GM12864 (cell line): ENCODE measurements around the gene ESAM.
"Not testable (repeated sequence)": the region's sequence is repeated elsewhere in the genome, so short reads cannot be mapped to it uniquely, and the experiment has no call there.

Source experiments
- DNase-seq: peaks from one replicate; pipeline ENCODE4 v3.0.0-alpha.2; 2011; ENCODE audit warnings: low read depth
- H3K4me3 ChIP-seq: 2 replicates; pipeline ENCODE4 v1.5.1; 2011; ENCODE audit warnings: mild to moderate bottlenecking, low read depth, low read length, control low read depth
- CTCF ChIP-seq: IDR thresholded peaks from 2 replicates; pipeline ENCODE4 v1.5.1; 2011; ENCODE audit warnings: low read depth, mild to moderate bottlenecking, moderate library complexity, low read length, control low read depth, inconsistent platforms; ENCODE audit errors: missing control alignments

The ESAM gene

GRCh38 chr11:124776865-124777645 is 15.0 kb upstream of the ESAM start:
- TF ChIP-seq CTCF: no peak
- DNase-seq: no peak

GRCh38 chr11:124770959-124771358 is 8.9 kb upstream of the ESAM start:
- not testable (repeated sequence) for H3K4me3 ChIP-seq, DNase-seq

More at GRCh38 chr11:124776865-124777645, 15.0 kb upstream of the ESAM start:
- no peak overlapping the region for H3K4me3 ChIP-seq

GRCh38 chr11:124769806-124770774 is 8.0 kb upstream of the ESAM start:
- H3K4me3 ChIP-seq: no peak overlapping the region
- TF ChIP-seq CTCF: no peak
- no peak for DNase-seq

- no peak for TF ChIP-seq CTCF
- no peak for DNase-seq
- no peak overlapping the region for H3K4me3 ChIP-seq
Observed at GRCh38 chr11:124768914-124769313, 6.8 kb upstream of the ESAM start.

GRCh38 chr11:124766156-124766555 is 4.1 kb upstream of the ESAM start:
- no peak for TF ChIP-seq CTCF
- H3K4me3 ChIP-seq: no peak overlapping the region
- DNase-seq: no peak

GRCh38 chr11:124763156-124763947 is 1.3 kb upstream of the ESAM start:
- H3K4me3 ChIP-seq: peak overlapping the region; percentile 70
- DNase-seq: peak; percentile 38
- TF ChIP-seq CTCF: peak; percentile 83
